GM10266 (cell line): ENCODE results near the gene TBC1D30.

Source experiments
- DNase-seq: peaks from one replicate; pipeline ENCODE4 v3.0.0; 2012; ENCODE audit errors: extremely low spot score
- TF ChIP-seq, protein P1 (sequence below): IDR thresholded peaks from 2 replicates; pipeline ENCODE4 v1.5.1; 2012; ENCODE audit warnings: mild to moderate bottlenecking, low read depth; ENCODE audit not compliant: control insufficient read depth, insufficient read depth; ENCODE audit errors: missing control alignments

TBC1D30 gene

DNA sequence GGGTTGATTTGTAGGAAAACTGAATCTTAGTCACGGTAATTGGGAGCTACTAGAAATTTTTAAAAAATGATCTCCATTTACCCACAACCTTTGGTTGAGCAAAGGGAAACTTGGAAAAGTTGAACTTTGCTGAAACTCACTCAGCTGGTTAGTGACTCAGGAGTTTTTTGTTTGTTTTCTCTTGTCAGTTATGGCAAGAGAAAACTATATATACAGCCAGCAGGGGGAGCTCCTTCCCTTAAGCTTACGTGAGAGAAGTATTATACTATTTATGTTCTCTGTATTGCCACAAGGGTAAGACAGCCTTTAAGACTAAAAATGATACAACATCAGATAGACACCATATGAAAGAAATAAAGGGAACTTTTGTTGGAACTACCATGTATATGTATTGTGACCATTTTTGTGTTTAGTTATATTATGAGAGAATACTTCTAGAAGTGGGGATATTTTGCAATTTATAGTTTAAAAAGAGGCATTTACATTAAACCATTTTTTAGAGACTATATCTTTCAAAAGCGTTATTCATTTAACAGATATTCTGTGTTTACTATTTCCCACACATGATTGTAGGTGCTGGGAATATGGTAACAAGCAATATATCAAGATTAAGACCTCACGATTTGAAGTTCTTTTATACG lies 28.1 kb upstream of the TBC1D30 start:
- TF ChIP-seq, protein P1, sequence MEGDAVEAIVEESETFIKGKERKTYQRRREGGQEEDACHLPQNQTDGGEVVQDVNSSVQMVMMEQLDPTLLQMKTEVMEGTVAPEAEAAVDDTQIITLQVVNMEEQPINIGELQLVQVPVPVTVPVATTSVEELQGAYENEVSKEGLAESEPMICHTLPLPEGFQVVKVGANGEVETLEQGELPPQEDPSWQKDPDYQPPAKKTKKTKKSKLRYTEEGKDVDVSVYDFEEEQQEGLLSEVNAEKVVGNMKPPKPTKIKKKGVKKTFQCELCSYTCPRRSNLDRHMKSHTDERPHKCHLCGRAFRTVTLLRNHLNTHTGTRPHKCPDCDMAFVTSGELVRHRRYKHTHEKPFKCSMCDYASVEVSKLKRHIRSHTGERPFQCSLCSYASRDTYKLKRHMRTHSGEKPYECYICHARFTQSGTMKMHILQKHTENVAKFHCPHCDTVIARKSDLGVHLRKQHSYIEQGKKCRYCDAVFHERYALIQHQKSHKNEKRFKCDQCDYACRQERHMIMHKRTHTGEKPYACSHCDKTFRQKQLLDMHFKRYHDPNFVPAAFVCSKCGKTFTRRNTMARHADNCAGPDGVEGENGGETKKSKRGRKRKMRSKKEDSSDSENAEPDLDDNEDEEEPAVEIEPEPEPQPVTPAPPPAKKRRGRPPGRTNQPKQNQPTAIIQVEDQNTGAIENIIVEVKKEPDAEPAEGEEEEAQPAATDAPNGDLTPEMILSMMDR = peak; percentile 65
- peak; percentile 70 for DNase-seq

DNA sequence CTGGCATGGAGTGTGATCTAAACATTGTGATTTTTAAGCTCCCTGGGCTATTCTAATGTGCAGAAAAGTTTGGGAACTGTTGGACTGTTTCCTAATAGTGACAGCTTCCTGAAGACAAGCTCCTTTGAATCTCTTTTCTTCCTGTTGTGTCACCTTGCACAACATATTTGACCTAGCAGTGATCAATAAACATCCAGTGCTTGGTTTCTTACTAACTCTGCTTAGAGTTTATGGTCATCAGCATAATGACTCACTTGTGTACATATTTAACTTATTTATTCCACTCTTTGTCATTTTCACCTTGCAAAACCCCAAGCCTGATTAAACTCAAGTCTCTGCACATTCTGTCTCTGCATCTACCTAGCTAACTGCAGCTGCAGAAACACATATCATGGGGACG lies 27.3 kb upstream of the TBC1D30 start:
- TF ChIP-seq, protein P1 = no peak

DNA sequence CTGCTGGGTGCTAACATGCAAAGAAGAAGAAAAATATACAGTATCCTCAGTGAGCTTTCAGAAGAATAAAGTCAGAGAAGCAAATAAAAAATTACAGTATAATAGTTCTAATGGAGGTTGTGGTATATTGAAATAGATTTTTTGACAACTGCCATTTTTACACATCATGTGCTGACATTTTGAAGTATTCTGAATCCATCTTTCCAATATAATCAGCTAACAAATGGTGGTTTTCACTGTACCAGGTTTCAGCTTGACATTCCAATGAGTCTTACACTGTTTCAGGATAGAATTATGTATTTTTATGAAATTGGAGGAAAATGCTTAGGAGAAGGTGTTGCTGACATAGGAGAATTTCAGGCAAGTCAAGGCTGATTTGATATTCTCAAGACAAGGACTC lies 26.3 kb upstream of the TBC1D30 start:
- DNase-seq = no peak
- TF ChIP-seq, protein P1 = no peak

More for the DNA sequence above, 27.3 kb upstream of the TBC1D30 start:
- no peak for DNase-seq

DNA sequence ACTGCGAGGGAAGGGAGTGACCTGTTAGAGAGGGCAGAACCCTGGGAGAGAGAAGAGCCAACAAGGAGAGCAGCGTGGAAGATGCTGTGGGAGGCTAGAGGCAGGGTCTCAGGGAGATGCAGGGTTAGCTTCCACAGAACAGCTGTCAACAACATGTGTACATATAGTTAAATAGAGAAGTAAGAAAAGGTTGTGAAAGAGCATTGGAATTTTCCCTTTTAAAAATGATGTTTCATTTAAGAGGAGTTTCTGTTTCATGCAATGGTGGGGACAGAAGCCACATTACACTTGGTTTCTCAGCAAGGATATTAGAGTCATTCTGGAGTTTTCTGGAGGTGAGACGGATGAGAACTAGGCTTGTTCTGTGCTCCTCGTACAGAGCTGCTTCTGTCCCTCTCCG lies 23.8 kb upstream of the TBC1D30 start:
- TF ChIP-seq, protein P1 = no peak
- peak; percentile 39 for DNase-seq

DNA sequence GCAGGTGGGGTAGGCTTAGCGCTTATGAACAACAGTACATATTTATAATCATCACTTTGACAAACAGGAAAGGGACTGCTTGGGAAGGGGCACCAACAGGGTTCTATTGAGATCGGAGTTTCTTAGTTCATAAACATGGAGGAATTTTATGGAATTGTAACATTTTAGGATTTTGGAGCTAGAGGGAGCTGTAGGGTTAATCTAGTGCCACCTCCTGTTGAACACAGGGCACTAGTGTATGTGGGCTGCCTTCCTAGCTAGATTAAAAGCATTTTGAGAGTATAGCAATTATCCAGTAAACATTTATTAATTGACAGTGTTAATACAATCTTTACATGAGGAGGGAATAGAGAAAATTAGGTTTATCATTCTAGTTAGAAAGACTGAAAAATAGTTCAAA lies 23.1 kb upstream of the TBC1D30 start:
- no peak for DNase-seq
- TF ChIP-seq, protein P1 = peak; percentile 21

DNA sequence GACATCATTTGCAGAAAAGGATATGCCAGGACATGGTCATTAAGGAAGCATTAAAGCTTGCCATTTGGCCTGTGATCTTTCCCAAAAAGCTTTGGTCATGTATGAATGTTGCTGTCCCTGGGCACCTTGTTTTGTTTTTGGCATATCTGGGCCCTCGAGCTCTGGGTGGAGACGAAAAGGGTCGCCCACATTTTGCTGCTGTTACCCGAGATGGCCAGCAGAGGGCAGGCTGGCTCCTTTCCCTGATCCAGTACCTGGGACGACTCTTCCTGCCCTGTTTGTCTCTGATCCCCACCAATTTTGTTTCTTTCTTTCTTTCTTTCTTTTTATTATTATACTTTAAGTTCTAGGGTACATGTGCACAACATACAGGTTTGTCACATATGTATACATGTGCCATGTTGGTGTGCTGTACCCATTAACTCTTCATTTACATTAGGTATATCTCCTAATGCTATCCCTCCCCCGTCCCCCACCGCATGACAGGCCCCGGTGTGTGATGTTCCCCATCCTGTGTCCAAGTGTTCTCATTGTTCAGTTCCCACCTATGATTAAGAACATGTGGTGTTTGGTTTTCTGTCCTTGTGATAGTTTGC lies 22.2 kb upstream of the TBC1D30 start:
- TF ChIP-seq, protein P1 = peak; percentile 91
- peak; percentile 68 for DNase-seq

DNA sequence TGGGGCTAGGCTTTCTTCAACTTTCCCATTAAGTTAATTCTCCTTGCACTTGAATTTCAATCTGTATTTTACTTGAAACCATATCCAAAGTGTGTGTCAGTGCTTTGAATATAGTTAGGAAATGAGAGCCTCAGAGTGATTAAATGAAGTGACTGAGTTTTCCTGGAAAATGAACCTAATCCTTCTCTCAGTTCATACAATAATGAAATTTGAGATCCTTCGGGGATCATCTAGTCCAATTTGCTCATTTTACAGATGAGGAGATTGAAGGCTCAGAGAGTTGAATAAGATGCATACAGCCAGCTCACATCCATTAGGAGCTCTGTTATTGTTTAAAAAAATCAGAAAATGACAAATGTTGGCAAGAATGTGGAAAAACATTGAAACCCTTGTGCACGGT lies 18.3 kb upstream of the TBC1D30 start:
- TF ChIP-seq, protein P1 = no peak
- DNase-seq = no peak
